ENCODE results near the gene MYO3B. TPM values are rescaled to one million over a fixed set of nuclear protein-coding genes. Genes with fewer than 3 reads are reported as not detected.

The MYO3B gene
- polyA plus RNA-seq, 1 experiment: 0.10 TPM

- H3K27me3 ChIP-seq (ENCODE audit: control insufficient read depth, insufficient read depth, low read length): no peaks in the 10 kb centered on the region
- no peak overlapping the region for H3K4me3 ChIP-seq (ENCODE audit: low read depth, low read length)
- CTCF ChIA-PET: interaction anchor here (1.5 kb wide), 1 partner anchor 53 kb away, joined by 4 read pairs; no protein-coding TSS in a partner anchor
- H3K9me3 ChIP-seq (ENCODE audit: control insufficient read depth, insufficient read depth, low read length): peaks cover 9% of the 10 kb centered on the region
- no peak for DNase-seq (ENCODE audit: low read depth, low spot score)
- POLR2A ChIA-PET: no interaction called here
- H3K27ac ChIP-seq (ENCODE audit: low read depth, low read length): no peak overlapping the region
- TF ChIP-seq CTCF (IDR thresholded peaks at IDR 0.05; ENCODE audit: low read depth, low read length): no peak
Observed at GRCh38 chr2:170461889-170462288, 283.9 kb downstream of the MYO3B start.

GRCh38 chr2:170462433-170463205 lies 284.7 kb downstream of the MYO3B start:
- no peak for DNase-seq (ENCODE audit: low read depth, low spot score)
- Histone ChIP-seq H3K27ac (ENCODE audit: low read depth, low read length) (no peak overlapping the region), H3K9me3 (ENCODE audit: control insufficient read depth, insufficient read depth, low read length) (peaks cover 9% of the 10 kb centered on the region), H3K27me3 (ENCODE audit: control insufficient read depth, insufficient read depth, low read length) (no peaks in the 10 kb centered on the region), H3K4me3 (ENCODE audit: low read depth, low read length) (no peak overlapping the region)
- ChIA-PET CTCF (interaction anchor here (1.5 kb wide), 1 partner anchor 53 kb away, joined by 4 read pairs; no protein-coding TSS in a partner anchor), POLR2A (no interaction called here)
- TF ChIP-seq CTCF (IDR thresholded peaks at IDR 0.05; ENCODE audit: low read depth, low read length): no peak

- POLR2A ChIA-PET: no interaction called here
- TF ChIP-seq CTCF (IDR thresholded peaks at IDR 0.05; ENCODE audit: low read depth, low read length): no peak
- Histone ChIP-seq H3K27me3 (ENCODE audit: control insufficient read depth, insufficient read depth, low read length) (no peaks in the 10 kb centered on the region), H3K4me3 (ENCODE audit: low read depth, low read length) (no peak overlapping the region), H3K27ac (ENCODE audit: low read depth, low read length) (no peak overlapping the region), H3K9me3 (ENCODE audit: control insufficient read depth, insufficient read depth, low read length) (peaks cover 9% of the 10 kb centered on the region)
- CTCF ChIA-PET: interaction anchor here (1.5 kb wide), 1 partner anchor 54 kb away, joined by 4 read pairs; no protein-coding TSS in a partner anchor
- no peak for DNase-seq (ENCODE audit: low read depth, low spot score)
Observed at GRCh38 chr2:170463206-170463537, 285.2 kb downstream of the MYO3B start.

GRCh38 chr2:170464268-170464667 lies 286.3 kb downstream of the MYO3B start:
- Histone ChIP-seq H3K9me3 (ENCODE audit: control insufficient read depth, insufficient read depth, low read length) (peaks cover 9% of the 10 kb centered on the region), H3K27me3 (ENCODE audit: control insufficient read depth, insufficient read depth, low read length) (no peaks in the 10 kb centered on the region), H3K27ac (ENCODE audit: low read depth, low read length) (no peak overlapping the region), H3K4me3 (ENCODE audit: low read depth, low read length) (no peak overlapping the region)
- ChIA-PET CTCF (no interaction called here), POLR2A (no interaction called here)
- TF ChIP-seq CTCF (IDR thresholded peaks at IDR 0.05; ENCODE audit: low read depth, low read length): no peak
- DNase-seq (ENCODE audit: low read depth, low spot score): no peak

- CTCF ChIA-PET: no interaction called here
- TF ChIP-seq CTCF (IDR thresholded peaks at IDR 0.05; ENCODE audit: low read depth, low read length): no peak
- no peak for DNase-seq (ENCODE audit: low read depth, low spot score)
- POLR2A ChIA-PET: no interaction called here
- H3K9me3 ChIP-seq (ENCODE audit: control insufficient read depth, insufficient read depth, low read length): no peaks in the 10 kb centered on the region
- H3K27ac ChIP-seq (ENCODE audit: low read depth, low read length): no peak overlapping the region
- no peaks in the 10 kb centered on the region for H3K27me3 ChIP-seq (ENCODE audit: control insufficient read depth, insufficient read depth, low read length)
- no peak overlapping the region for H3K4me3 ChIP-seq (ENCODE audit: low read depth, low read length)
Observed at GRCh38 chr2:170465241-170465640, 287.3 kb downstream of the MYO3B start.
